LNCaP clone FGC (cell line): ENCODE results near the gene C9orf85.

Source experiments
- DNase-seq: peaks from one replicate; pipeline ENCODE4 v3.0.0-alpha.2; 2011; ENCODE audit warnings: low read depth
- H3K4me3 ChIP-seq: 2 replicates; pipeline ENCODE4 v1.5.1; 2011; ENCODE audit warnings: mild to moderate bottlenecking, low read depth, low read length, control low read depth
- TF ChIP-seq, protein P1 (sequence below): IDR thresholded peaks from 2 replicates; pipeline ENCODE4 v1.5.1; 2012; ENCODE audit warnings: mild to moderate bottlenecking; ENCODE audit not compliant: control insufficient read depth, insufficient read depth; ENCODE audit errors: extremely low read depth

The C9orf85 gene

DNA sequence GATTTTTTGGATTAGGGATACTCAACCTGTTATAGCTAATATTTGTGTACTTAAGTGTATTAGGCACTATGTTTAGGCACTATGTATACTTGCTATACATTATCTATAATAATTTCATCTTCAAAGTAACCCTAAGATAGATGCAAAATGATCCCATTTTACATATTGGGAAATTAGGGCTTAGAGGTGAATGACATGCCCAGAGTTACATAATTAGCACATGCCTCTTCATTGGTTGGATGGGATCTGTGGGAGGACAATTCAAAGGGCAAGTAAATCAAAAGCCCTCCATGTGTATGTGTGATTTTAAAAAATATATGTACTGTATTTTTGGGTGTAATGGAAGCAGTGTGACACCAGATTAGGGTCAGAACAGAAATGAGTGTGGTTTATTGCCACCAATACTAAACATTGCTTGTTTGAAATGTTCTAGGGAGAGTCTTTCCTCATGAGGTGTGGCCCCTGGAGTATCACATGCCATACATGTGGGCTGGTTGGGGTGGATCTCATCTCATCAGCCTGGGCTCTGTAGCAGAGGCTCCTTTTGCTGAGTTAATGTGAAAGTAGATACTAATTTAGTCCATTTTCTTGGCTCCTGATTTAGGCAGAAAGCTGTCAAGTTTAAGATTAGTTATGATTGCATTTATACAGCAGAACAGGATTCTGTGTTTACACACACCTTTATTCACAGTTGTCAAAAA, 5.5 kb downstream of the C9orf85 start:
- TF ChIP-seq, protein P1, sequence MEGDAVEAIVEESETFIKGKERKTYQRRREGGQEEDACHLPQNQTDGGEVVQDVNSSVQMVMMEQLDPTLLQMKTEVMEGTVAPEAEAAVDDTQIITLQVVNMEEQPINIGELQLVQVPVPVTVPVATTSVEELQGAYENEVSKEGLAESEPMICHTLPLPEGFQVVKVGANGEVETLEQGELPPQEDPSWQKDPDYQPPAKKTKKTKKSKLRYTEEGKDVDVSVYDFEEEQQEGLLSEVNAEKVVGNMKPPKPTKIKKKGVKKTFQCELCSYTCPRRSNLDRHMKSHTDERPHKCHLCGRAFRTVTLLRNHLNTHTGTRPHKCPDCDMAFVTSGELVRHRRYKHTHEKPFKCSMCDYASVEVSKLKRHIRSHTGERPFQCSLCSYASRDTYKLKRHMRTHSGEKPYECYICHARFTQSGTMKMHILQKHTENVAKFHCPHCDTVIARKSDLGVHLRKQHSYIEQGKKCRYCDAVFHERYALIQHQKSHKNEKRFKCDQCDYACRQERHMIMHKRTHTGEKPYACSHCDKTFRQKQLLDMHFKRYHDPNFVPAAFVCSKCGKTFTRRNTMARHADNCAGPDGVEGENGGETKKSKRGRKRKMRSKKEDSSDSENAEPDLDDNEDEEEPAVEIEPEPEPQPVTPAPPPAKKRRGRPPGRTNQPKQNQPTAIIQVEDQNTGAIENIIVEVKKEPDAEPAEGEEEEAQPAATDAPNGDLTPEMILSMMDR = no peak
- H3K4me3 ChIP-seq = no peak overlapping the region
- DNase-seq = no peak

DNA sequence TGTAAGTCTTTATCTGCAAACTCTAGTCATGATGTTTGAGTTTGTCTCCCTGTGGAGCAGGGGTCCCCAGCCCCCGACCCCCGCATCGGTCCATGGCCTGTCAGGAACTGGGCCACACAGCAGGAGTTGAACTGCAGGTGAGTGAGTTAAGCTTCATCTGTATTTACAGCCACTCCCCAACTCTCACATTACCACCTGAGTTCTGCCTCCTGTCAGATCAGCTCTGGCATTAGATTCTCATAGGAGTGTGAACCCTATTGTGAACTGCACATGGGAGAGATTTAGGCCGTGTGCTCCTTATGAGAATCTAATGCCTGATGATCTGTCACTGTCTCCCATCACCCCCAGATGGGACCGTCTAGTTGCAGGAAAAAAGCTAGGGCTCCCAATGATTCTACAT, 7.0 kb downstream of the C9orf85 start:
- TF ChIP-seq, protein P1 = no peak
- no peak for DNase-seq
- H3K4me3 ChIP-seq = no peak overlapping the region

DNA sequence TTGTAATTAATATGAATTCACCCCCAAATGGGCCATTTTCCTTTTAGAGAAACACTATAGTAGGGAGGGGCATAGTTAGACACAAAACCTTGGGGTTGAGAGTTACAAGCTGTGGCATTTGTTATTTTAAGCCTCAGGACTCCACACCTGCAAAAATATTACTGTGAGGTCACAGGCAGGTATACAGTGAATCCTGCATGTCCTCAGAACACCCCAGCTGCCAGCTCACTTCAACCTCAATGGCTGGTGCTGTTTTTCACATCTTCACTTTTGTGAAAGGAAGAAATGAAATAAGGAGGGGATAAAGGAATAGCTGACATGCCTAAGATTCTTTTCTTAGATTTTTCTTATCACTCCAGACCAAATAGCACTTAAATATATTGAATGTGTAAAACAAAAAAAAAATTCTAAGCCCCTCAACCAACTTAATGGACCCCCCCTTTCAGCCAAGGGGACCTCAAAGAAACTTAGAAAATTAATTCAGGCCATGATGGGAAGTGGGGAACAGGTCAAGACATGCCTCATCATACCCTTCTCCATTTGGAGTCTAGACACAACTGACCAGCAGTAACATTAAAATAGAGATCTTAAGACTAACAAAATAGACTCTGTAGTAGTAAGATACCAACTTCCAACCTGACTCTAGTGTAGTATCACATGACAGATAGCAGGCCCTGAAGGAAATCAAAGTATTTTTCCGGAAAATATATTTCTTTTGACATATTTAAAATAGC, 9.2 kb downstream of the C9orf85 start:
- no peak overlapping the region for H3K4me3 ChIP-seq
- DNase-seq = no peak
- TF ChIP-seq, protein P1 = no peak

DNA sequence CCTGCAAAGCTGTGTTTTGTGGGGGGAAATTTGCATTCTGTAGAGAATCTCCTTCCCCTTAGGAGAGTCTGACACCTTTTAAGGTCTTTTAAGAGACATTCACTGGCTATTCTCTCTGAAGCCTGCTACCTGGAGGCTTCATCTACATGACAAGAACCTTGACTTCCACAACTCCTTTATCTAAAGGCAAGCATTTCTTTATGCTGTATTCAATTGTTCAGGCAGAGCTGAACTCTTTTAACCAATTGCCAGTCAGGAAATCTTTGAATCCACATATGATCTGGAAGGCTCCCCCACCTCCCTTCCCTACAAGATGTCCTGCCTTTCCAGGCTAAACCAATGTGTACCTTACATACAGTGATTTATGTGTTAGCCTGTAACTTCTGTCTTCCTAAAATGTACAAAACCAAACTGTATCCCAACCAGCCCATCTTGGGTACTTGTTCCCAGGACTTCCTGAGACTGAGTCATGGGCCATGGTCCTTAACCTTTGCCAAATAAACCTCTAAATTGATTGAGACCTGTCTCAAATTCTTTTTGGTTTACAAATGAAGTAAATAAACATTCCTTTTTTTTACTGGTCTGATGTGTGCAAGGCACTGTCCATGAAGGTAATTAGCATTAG, 9.9 kb downstream of the C9orf85 start:
- no peak for DNase-seq
- TF ChIP-seq, protein P1 = no peak
- H3K4me3 ChIP-seq = no peak overlapping the region

DNA sequence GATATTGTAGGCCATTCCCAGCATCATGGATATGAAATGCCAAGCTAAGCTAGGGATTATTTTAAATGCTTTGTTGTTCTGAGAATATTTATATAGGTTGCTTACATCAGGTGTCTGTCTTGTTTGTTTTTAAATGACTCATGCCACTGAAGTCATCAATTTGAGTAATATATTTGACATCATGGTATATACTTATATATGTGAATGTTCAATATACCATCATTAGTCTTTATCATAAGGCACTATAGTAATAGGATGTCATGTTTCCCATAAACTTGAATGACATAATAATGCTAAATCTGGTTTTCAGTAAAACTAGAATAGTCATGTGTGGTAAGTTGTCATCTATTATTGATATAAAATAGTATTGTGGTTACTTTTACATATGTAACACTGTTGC, 13.1 kb downstream of the C9orf85 start:
- H3K4me3 ChIP-seq = no peak overlapping the region
- TF ChIP-seq, protein P1 = no peak
- DNase-seq = no peak

DNA sequence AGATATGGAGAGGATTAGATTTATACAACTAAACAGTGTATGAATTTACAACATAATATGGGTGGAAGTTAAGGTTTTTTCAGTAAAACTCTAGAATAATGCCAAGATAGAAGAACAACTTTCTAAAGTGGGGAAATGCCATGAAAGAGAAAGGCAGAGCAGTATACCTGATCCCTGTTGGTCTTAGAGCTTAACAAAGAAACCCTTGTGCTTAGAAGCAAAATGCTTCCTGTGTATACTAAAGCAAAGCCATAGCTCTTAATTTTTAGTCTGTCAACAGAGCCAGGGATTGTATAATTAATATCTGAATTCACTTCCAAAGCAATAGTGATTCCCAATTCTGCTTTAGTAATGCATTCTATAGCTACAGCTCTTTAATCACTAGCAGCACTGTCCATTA, 14.4 kb downstream of the C9orf85 start:
- TF ChIP-seq, protein P1 = no peak
- no peak overlapping the region for H3K4me3 ChIP-seq
- no peak for DNase-seq
